DND-41 (cell line): ENCODE measurements around the gene TOX2.

Experiments used
- ATAC-seq: fragments of 200-7000 bp; cut with Tn5 transposase; 3 replicates; pipeline ENCODE4 v1.9.1; 2021; ENCODE audit warnings: low read depth; ENCODE audit not compliant: insufficient read depth
- DNase-seq: peaks from one replicate; pipeline ENCODE4 v3.0.0-alpha.2; 2020
- H2AFZ ChIP-seq: 2 replicates; pipeline ENCODE4 v1.6.0; 2012; ENCODE audit warnings: low read depth, low read length
- H3K27ac ChIP-seq: 2 replicates; pipeline ENCODE4 v1.5.1; 2012; ENCODE audit warnings: low read length, inconsistent platforms
- H3K27me3 ChIP-seq: fragments of 200-600 bp; sonication (generic); 2 replicates; pipeline ENCODE4 v1.6.0; 2012; ENCODE audit warnings: low read length, mild to moderate bottlenecking, inconsistent platforms; ENCODE audit not compliant: insufficient read depth, poor library complexity
- H3K36me3 ChIP-seq: 2 replicates; pipeline ENCODE4 v1.5.1; 2012; ENCODE audit warnings: low read length, inconsistent platforms; ENCODE audit not compliant: insufficient read depth
- H3K4me1 ChIP-seq: 2 replicates; pipeline ENCODE4 v1.5.1; 2012; ENCODE audit warnings: mild to moderate bottlenecking, low read length; ENCODE audit not compliant: insufficient read depth
- H3K4me2 ChIP-seq: 2 replicates; pipeline ENCODE4 v1.6.0; 2012; ENCODE audit warnings: mild to moderate bottlenecking, moderate library complexity, low read length, inconsistent platforms; ENCODE audit not compliant: insufficient read depth
- H3K4me3 ChIP-seq, 2 experiments: fragments of 200-600 bp in 1 of 2; shearing (Covaris generic) in 1 of 2; 2 replicates each; pipeline ENCODE4 v1.5.1; 2012 to 2016; ENCODE audit warnings: inconsistent platforms in 2 of 2, low read length in 2 of 2, mild to moderate bottlenecking in 2 of 2, low read depth in 1 of 2, moderate library complexity in 1 of 2
- H3K79me2 ChIP-seq: 2 replicates; pipeline ENCODE4 v1.6.0; 2012; ENCODE audit warnings: low read length, inconsistent platforms; ENCODE audit not compliant: insufficient read depth
- H3K9ac ChIP-seq: 2 replicates; pipeline ENCODE4 v1.6.0; 2012; ENCODE audit warnings: low read depth, mild to moderate bottlenecking, inconsistent platforms, low read length, moderate library complexity
- H3K9me3 ChIP-seq: 2 replicates; pipeline ENCODE4 v1.5.1; 2012; ENCODE audit warnings: low read length, moderate library complexity, mild to moderate bottlenecking, inconsistent platforms; ENCODE audit not compliant: insufficient read depth, severe bottlenecking
- H4K20me1 ChIP-seq: 2 replicates; pipeline ENCODE4 v1.6.0; 2012; ENCODE audit warnings: low read length; ENCODE audit not compliant: insufficient read depth
- CTCF ChIP-seq: IDR thresholded peaks from 2 replicates; pipeline ENCODE4 v1.5.1; 2012; ENCODE audit warnings: borderline replicate concordance, low read length, moderate library complexity, mild to moderate bottlenecking; ENCODE audit not compliant: poor library complexity, severe bottlenecking; ENCODE audit errors: extremely low read depth
- EZH2 ChIP-seq: IDR thresholded peaks from 3 replicates; pipeline ENCODE4 v1.6.1; 2012; ENCODE audit warnings: borderline replicate concordance, low read depth, mild to moderate bottlenecking, moderate library complexity, low read length, inconsistent platforms; ENCODE audit not compliant: severe bottlenecking

The TOX2 gene

GRCh38 chr20:44071526-44072111, 157.0 kb downstream of the TOX2 start:
- TF ChIP-seq CTCF = no peak
- TF ChIP-seq EZH2 = no peak
- Histone ChIP-seq H3K4me2 (no peak overlapping the region), H3K27me3 (peaks cover 27% of the 10 kb centered on the region), H3K4me1 (peaks cover 47% of the 10 kb centered on the region), H2AFZ (no peak overlapping the region), H3K36me3 (no peaks in the 10 kb centered on the region), H4K20me1 (peaks cover 47% of the 10 kb centered on the region), H3K4me3 (no peak overlapping the region), H3K9me3 (no peaks in the 10 kb centered on the region), H3K27ac (no peak overlapping the region), H3K79me2 (no peaks in the 10 kb centered on the region), H3K9ac (no peak overlapping the region)
- ATAC-seq = no peak
- DNase-seq = no peak

GRCh38 chr20:44072384-44072783, 157.7 kb downstream of the TOX2 start:
- no peak overlapping the region for H3K4me3 ChIP-seq
- peaks cover 39% of the 10 kb centered on the region for H4K20me1 ChIP-seq
- no peaks in the 10 kb centered on the region for H3K9me3 ChIP-seq
- DNase-seq (no peak), ATAC-seq (no peak)
- no peak for TF ChIP-seq CTCF
- TF ChIP-seq EZH2 = no peak
- H3K4me1 ChIP-seq = peaks cover 44% of the 10 kb centered on the region
- H3K27me3 ChIP-seq = peaks cover 23% of the 10 kb centered on the region
- H3K27ac ChIP-seq = no peak overlapping the region
- no peak overlapping the region for H3K9ac ChIP-seq
- H3K36me3 ChIP-seq = no peaks in the 10 kb centered on the region
- H3K4me2 ChIP-seq = no peak overlapping the region
- H3K79me2 ChIP-seq = no peaks in the 10 kb centered on the region
- H2AFZ ChIP-seq = no peak overlapping the region

- TF ChIP-seq EZH2 = no peak
- no peak for TF ChIP-seq CTCF
- Histone ChIP-seq H3K4me1 (peaks cover 36% of the 10 kb centered on the region), H4K20me1 (peaks cover 32% of the 10 kb centered on the region), H3K9ac (no peak overlapping the region), H3K27me3 (peaks cover 16% of the 10 kb centered on the region), H2AFZ (no peak overlapping the region), H3K9me3 (no peaks in the 10 kb centered on the region), H3K27ac (no peak overlapping the region), H3K36me3 (no peaks in the 10 kb centered on the region), H3K4me2 (no peak overlapping the region), H3K4me3 (no peak overlapping the region), H3K79me2 (no peaks in the 10 kb centered on the region)
- DNase-seq (peak; percentile 3), ATAC-seq (no peak)
These were observed 158.5 kb downstream of the TOX2 start for GRCh38 chr20:44073011-44073674.

- no peak overlapping the region for H2AFZ ChIP-seq
- H3K4me2 ChIP-seq = no peak overlapping the region
- H3K27ac ChIP-seq = no peak overlapping the region
- peaks cover 31% of the 10 kb centered on the region for H3K4me1 ChIP-seq
- H4K20me1 ChIP-seq = peaks cover 27% of the 10 kb centered on the region
- no peaks in the 10 kb centered on the region for H3K36me3 ChIP-seq
- no peak for TF ChIP-seq CTCF
- H3K4me3 ChIP-seq = no peak overlapping the region
- H3K79me2 ChIP-seq = no peaks in the 10 kb centered on the region
- H3K27me3 ChIP-seq = peaks cover 11% of the 10 kb centered on the region
- ATAC-seq (no peak), DNase-seq (peak; percentile 3)
- no peak overlapping the region for H3K9ac ChIP-seq
- no peaks in the 10 kb centered on the region for H3K9me3 ChIP-seq
These were observed 159.0 kb downstream of the TOX2 start for GRCh38 chr20:44073675-44074071.
